Measurements from ENCODE around the gene SDK1.

The SDK1 gene

DNA sequence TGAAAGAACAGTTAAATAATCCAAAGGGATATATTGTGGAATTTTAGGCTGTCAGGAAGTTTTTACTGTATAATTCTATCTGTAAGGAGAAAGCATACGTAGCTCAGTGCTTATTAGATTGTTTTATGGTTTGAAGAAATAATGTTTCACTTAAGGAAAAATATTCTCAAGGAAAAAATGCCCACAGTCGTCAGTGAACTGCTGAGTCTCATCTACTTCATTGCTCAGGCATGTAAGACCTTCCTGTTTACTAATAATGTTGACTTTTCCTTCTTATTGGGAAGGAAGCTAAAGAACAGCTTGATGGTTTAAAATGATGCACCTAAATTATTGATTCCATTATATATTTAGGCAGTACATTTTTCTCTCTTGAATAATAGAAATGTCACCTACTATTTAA, 304.2 kb downstream of the SDK1 start:
- TF ChIP-seq, protein P1, sequence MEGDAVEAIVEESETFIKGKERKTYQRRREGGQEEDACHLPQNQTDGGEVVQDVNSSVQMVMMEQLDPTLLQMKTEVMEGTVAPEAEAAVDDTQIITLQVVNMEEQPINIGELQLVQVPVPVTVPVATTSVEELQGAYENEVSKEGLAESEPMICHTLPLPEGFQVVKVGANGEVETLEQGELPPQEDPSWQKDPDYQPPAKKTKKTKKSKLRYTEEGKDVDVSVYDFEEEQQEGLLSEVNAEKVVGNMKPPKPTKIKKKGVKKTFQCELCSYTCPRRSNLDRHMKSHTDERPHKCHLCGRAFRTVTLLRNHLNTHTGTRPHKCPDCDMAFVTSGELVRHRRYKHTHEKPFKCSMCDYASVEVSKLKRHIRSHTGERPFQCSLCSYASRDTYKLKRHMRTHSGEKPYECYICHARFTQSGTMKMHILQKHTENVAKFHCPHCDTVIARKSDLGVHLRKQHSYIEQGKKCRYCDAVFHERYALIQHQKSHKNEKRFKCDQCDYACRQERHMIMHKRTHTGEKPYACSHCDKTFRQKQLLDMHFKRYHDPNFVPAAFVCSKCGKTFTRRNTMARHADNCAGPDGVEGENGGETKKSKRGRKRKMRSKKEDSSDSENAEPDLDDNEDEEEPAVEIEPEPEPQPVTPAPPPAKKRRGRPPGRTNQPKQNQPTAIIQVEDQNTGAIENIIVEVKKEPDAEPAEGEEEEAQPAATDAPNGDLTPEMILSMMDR (IDR thresholded peaks at IDR 0.05): no peak
- no peak overlapping the region for H3K27ac ChIP-seq
- no peaks in the 10 kb centered on the region for H3K9me3 ChIP-seq

GRCh38 chr7:3606436-3606835, 305.4 kb downstream of the SDK1 start:
- no peak overlapping the region for H3K4me3 ChIP-seq (ENCODE audit: low read depth in 1 of 2, low read length in 1 of 2)
- H3K27me3 ChIP-seq: no peaks in the 10 kb centered on the region
- TF ChIP-seq, protein P1 (IDR thresholded peaks at IDR 0.05): no peak
- H3K9me3 ChIP-seq: no peaks in the 10 kb centered on the region
- H3K36me3 ChIP-seq: no peaks in the 10 kb centered on the region
- no peak overlapping the region for H3K27ac ChIP-seq
- H3K4me1 ChIP-seq (ENCODE audit: control insufficient read depth in 1 of 2, insufficient read depth in 1 of 2, low read depth in 1 of 2, low read length in 1 of 2): no peaks in the 10 kb centered on the region

More for the DNA sequence above, 304.2 kb downstream of the SDK1 start:
- Histone ChIP-seq H3K4me3 (ENCODE audit: low read depth in 1 of 2, low read length in 1 of 2) (no peak overlapping the region), H3K4me1 (ENCODE audit: control insufficient read depth in 1 of 2, insufficient read depth in 1 of 2, low read depth in 1 of 2, low read length in 1 of 2) (no peaks in the 10 kb centered on the region), H3K36me3 (no peaks in the 10 kb centered on the region), H3K27me3 (no peaks in the 10 kb centered on the region)

DNA sequence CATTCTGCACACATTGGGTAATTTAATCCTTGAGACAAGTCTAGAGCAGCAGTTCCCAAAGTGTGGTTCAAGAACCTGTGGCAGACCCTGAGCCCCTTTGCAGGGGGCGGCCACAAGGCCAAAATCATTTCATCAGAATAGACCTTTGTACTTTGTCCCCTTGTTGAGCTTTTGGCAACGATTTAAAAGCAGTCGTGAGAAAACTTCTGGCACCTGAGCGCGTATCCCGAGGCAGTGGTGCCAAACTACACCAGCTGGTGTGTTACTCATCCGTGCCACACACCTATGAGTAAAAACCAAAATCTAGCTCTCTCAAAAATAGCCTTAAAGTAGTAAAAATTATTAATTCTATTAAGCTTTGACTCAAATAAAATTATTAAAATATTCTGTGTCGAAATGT, 306.8 kb downstream of the SDK1 start:
- TF ChIP-seq, protein P1 (IDR thresholded peaks at IDR 0.05): no peak
- no peaks in the 10 kb centered on the region for H3K27me3 ChIP-seq

GRCh38 chr7:3616306-3616705, 315.3 kb downstream of the SDK1 start:
- Histone ChIP-seq H3K4me3 (ENCODE audit: low read depth in 1 of 2, low read length in 1 of 2) (no peak overlapping the region), H3K4me1 (ENCODE audit: control insufficient read depth in 1 of 2, insufficient read depth in 1 of 2, low read depth in 1 of 2, low read length in 1 of 2) (no peaks in the 10 kb centered on the region), H3K9me3 (no peaks in the 10 kb centered on the region), H3K27me3 (no peaks in the 10 kb centered on the region), H3K36me3 (no peaks in the 10 kb centered on the region), H3K27ac (no peak overlapping the region)
- TF ChIP-seq, protein P1 (IDR thresholded peaks at IDR 0.05): no peak

More for the DNA sequence above, 306.8 kb downstream of the SDK1 start:
- Histone ChIP-seq H3K36me3 (no peaks in the 10 kb centered on the region), H3K9me3 (no peaks in the 10 kb centered on the region), H3K4me3 (ENCODE audit: low read depth in 1 of 2, low read length in 1 of 2) (no peak overlapping the region), H3K27ac (no peak overlapping the region), H3K4me1 (ENCODE audit: control insufficient read depth in 1 of 2, insufficient read depth in 1 of 2, low read depth in 1 of 2, low read length in 1 of 2) (no peaks in the 10 kb centered on the region)

GRCh38 chr7:3630081-3630480, 329.0 kb downstream of the SDK1 start:
- H3K4me3 ChIP-seq (ENCODE audit: low read depth in 1 of 2, low read length in 1 of 2): no peak overlapping the region
- H3K4me1 ChIP-seq (ENCODE audit: control insufficient read depth in 1 of 2, insufficient read depth in 1 of 2, low read depth in 1 of 2, low read length in 1 of 2): no peaks in the 10 kb centered on the region
- TF ChIP-seq, protein P1 (IDR thresholded peaks at IDR 0.05): no peak
- H3K27me3 ChIP-seq: no peaks in the 10 kb centered on the region
- no peak overlapping the region for H3K27ac ChIP-seq
- no peaks in the 10 kb centered on the region for H3K36me3 ChIP-seq
- H3K9me3 ChIP-seq: no peaks in the 10 kb centered on the region

GRCh38 chr7:3634396-3634795, 333.3 kb downstream of the SDK1 start:
- no peaks in the 10 kb centered on the region for H3K27me3 ChIP-seq
- TF ChIP-seq, protein P1 (IDR thresholded peaks at IDR 0.05): no peak
- no peak overlapping the region for H3K27ac ChIP-seq
- no peaks in the 10 kb centered on the region for H3K9me3 ChIP-seq
- no peaks in the 10 kb centered on the region for H3K36me3 ChIP-seq
- H3K4me3 ChIP-seq (ENCODE audit: low read depth in 1 of 2, low read length in 1 of 2): no peak overlapping the region
- no peaks in the 10 kb centered on the region for H3K4me1 ChIP-seq (ENCODE audit: control insufficient read depth in 1 of 2, insufficient read depth in 1 of 2, low read depth in 1 of 2, low read length in 1 of 2)
